ENCODE results near the gene ARAP3. TPM values are rescaled to one million over a fixed set of nuclear protein-coding genes. Genes with fewer than 3 reads are reported as not detected.

The ARAP3 gene
- total and polyA plus RNA-seq, 9 of the 15 experiments (the other 6 are each of a cell fraction or from before 2014, with no cell fraction given), result 0.83 to 25.7 (median 6.4) TPM

DNA sequence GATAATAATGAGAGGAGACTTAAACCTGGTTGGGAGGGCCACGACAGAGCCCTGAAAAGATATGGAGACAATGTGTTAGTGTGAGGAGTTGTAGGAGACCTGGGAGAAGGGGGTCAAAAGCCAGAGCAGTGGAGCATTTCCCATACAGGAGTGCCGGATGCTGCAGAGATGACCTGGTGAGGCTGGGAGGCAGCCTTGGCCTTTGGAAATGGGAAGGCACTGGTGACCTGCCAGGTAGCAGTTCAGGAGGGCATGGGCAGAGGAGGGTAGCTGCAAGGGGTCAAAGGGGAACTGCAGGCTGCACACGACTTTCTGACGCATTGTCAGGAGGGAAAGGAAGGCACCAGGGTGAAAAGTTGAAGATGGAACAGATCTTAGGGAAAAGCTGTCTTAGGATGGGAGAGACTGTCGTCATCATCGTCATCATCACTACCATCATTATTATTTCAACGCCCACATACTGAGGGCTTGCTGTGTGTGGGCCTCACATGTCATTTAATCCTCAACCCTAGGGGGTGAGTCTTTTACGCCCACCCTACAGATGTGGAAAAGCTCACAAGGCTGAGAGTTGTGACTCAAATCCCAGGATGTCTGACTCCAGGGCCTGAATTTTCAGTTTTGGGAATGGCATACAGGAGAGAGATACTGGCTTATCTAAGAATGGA is 13.3 kb downstream of the ARAP3 start:
- no peaks in the 10 kb centered on the region for H3K9me1 ChIP-seq (ENCODE audit: control insufficient read depth, insufficient read depth, low read length)
- no peak overlapping the region for H3K4me3 ChIP-seq
- H3K9me3 ChIP-seq (replicated peaks; ENCODE audit: control insufficient read depth, insufficient read depth, low read depth, low read length), result no peaks in the 10 kb centered on the region
- H3K27me3 ChIP-seq (ENCODE audit: control insufficient read depth in 2 of 2, insufficient read depth in 2 of 2, low read length in 2 of 2), result no peaks in the 10 kb centered on the region
- no peak for FAIRE-seq
- peak overlapping the region in 1 of 2 experiments; percentile 62; a peak in 2 of 4 replicates for H3K9ac ChIP-seq (ENCODE audit: insufficient read depth in 1 of 2, low read depth in 2 of 2, low read length in 2 of 2)
- WGBS (ENCODE audit: insufficient coverage, low coverage, missing lambda C conversion rate), result 67% methylated on average over 8 of the region's 8 CpGs
- peak overlapping the region; percentile 61; the same call in 1 of the 2 replicates for H2AFZ ChIP-seq (ENCODE audit: low read depth, low read length)
- intact Hi-C loops (cut with micrococcal nuclease), result loop anchor here (10.0 kb wide), 2 partner anchors 296 to 476 kb away; partner anchors contain the start of gene RNF14
- peaks cover 3% of the 10 kb centered on the region; the same call in 1 of the 3 replicates for H3K36me3 ChIP-seq (ENCODE audit: control insufficient read depth, insufficient read depth, low read length)
- no peaks in the 10 kb centered on the region for H4K20me1 ChIP-seq (replicated peaks; ENCODE audit: control insufficient read depth, insufficient read depth, low read length)
- in situ Hi-C loops (cut with MboI), result no loop called here
- CTCF ChIA-PET (ENCODE audit: low intra/inter-chr PET ratio), result interaction anchor here (0.5 kb wide), 1 partner anchor 1732 kb away, joined by 3 read pairs; no protein-coding TSS in a partner anchor
- no peak for ATAC-seq
- no peak overlapping the region for H3K27ac ChIP-seq (ENCODE audit: extremely low read depth, low read depth, low read length)
- TF ChIP-seq HCFC1 (IDR thresholded peaks at IDR 0.05; ENCODE audit: low read depth, low read length) (no peak), ZNF212 (CRISPR knock-in tag; IDR thresholded peaks at IDR 0.05) (no peak), EGR1 (conservative IDR thresholded peaks at IDR 0.05) (0 out of 2 replicates have a peak, but pooled peaks have one; percentile 23), ZNF561 (CRISPR knock-in tag; conservative IDR thresholded peaks at IDR 0.05) (no peak)
- TF ChIP-seq, protein P1, sequence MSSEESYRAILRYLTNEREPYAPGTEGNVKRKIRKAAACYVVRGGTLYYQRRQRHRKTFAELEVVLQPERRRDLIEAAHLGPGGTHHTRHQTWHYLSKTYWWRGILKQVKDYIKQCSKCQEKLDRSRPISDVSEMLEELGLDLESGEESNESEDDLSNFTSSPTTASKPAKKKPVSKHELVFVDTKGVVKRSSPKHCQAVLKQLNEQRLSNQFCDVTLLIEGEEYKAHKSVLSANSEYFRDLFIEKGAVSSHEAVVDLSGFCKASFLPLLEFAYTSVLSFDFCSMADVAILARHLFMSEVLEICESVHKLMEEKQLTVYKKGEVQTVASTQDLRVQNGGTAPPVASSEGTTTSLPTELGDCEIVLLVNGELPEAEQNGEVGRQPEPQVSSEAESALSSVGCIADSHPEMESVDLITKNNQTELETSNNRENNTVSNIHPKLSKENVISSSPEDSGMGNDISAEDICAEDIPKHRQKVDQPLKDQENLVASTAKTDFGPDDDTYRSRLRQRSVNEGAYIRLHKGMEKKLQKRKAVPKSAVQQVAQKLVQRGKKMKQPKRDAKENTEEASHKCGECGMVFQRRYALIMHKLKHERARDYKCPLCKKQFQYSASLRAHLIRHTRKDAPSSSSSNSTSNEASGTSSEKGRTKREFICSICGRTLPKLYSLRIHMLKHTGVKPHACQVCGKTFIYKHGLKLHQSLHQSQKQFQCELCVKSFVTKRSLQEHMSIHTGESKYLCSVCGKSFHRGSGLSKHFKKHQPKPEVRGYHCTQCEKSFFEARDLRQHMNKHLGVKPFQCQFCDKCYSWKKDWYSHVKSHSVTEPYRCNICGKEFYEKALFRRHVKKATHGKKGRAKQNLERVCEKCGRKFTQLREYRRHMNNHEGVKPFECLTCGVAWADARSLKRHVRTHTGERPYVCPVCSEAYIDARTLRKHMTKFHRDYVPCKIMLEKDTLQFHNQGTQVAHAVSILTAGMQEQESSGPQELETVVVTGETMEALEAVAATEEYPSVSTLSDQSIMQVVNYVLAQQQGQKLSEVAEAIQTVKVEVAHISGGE (CRISPR knock-in tag; IDR thresholded peaks at IDR 0.05), result no peak
- no TSS peak for BruUV-seq (replicated peaks)
- H3K4me1 ChIP-seq (replicated peaks in 1 of 2; ENCODE audit: control insufficient read depth in 2 of 2, insufficient read depth in 2 of 2, low read length in 2 of 2), result peaks cover 6 to 15% of the 10 kb centered on the region in 2 experiments; a peak in 4 of 5 replicates
- H3K79me2 ChIP-seq (ENCODE audit: control insufficient read depth, insufficient read depth, low read length), result no peaks in the 10 kb centered on the region
- no peak for DNase-seq (ENCODE audit: extremely low read depth in 1 of 4, low spot score in 3 of 4)
- POLR2A ChIA-PET, result interaction anchor here (0.7 to 3.3 kb wide), 6 partner anchors 10 to 300 kb away, joined by 3 to 11 read pairs (median 4); partner anchors contain the start of genes PCDH1 and RNF14
- no peak overlapping the region for H3K4me2 ChIP-seq (ENCODE audit: insufficient read depth, low read length)

Data from K562 (cell line).